HepG2 (cell line): Measurements from ENCODE around the gene GDPGP1. TPM values are rescaled to one million over a fixed set of nuclear protein-coding genes. Genes with fewer than 3 reads are reported as not detected.

Source experiments
- ATAC-seq: fragments of 200-7000 bp; cut with Tn5 transposase; 3 replicates; pipeline ENCODE4 v1.9.1; 2020; ENCODE audit warnings: mild to moderate bottlenecking, moderate library complexity
- BruUV-seq: library from RNA; stranded (reverse); fragments of 400-500 nt; replicated peaks from 2 replicates; lab custom pipeline; 2021; lab: Mats Ljungman, UMichigan
- CTCF ChIA-PET: fragments of 300-600 bp; formaldehyde crosslinking; extraction: SDS; loops from one replicate; lab custom pipeline; 2021; ENCODE audit warnings: low total read pairs, inconsistent platforms, low intra/inter-chr PET ratio; lab: Yijun Ruan, JAX
- POLR2A ChIA-PET: fragments of 350-600 bp; sonication (Branson Sonifier 250); formaldehyde crosslinking; loops from one replicate; lab custom pipeline; 2020; ENCODE audit warnings: antibody characterized with exemption, inconsistent platforms; lab: Yijun Ruan, JAX
- DNase-seq: peaks from one replicate; pipeline ENCODE4 v3.0.0-alpha.2; 2015; ENCODE audit warnings: low spot score
- FAIRE-seq: peaks from 3 replicates; lab custom pipeline; 2011; peaks lifted over from hg19 to GRCh38; lab: Jason Lieb, UNC
- H2AFZ ChIP-seq: one replicate; pipeline ENCODE4 v1.6.1; 2011; ENCODE audit warnings: low read length, inconsistent platforms
- H3K27ac ChIP-seq: fragments of 300-600 bp; 3 replicates; pipeline ENCODE4 v1.8.0; 2011; ENCODE audit warnings: mixed run types, mild to moderate bottlenecking, mixed read lengths, low read length, inconsistent platforms; ENCODE audit not compliant: insufficient read depth; ENCODE audit errors: extremely low read length
- H3K27me3 ChIP-seq, 2 experiments: fragments of 200-600 bp in 1 of 2; 2 replicates in 1 of 2; 3 replicates in 1 of 2; pipeline versions ENCODE4 v1.6.0 to v1.8.0; 2011; ENCODE audit warnings: low read length in 2 of 2, mild to moderate bottlenecking in 2 of 2, moderate library complexity in 2 of 2, inconsistent platforms in 1 of 2; ENCODE audit not compliant: insufficient read depth in 2 of 2, control insufficient read depth in 1 of 2
- H3K36me3 ChIP-seq, 2 experiments: fragments of 200-600 bp in 1 of 2; replicated peaks in 1 of 2; 2 replicates in 1 of 2; 3 replicates in 1 of 2; pipeline versions ENCODE4 v1.5.1 to v1.8.0; 2011; ENCODE audit warnings: low read length in 2 of 2, inconsistent platforms in 1 of 2; ENCODE audit not compliant: insufficient read depth in 2 of 2, control insufficient read depth in 1 of 2
- H3K4me1 ChIP-seq: 2 replicates; pipeline ENCODE4 v1.5.1; 2012; ENCODE audit warnings: low read length, inconsistent platforms; ENCODE audit not compliant: insufficient read depth
- H3K4me2 ChIP-seq: 2 replicates; pipeline ENCODE4 v1.6.0; 2011; ENCODE audit warnings: low read depth, low read length, inconsistent platforms
- H3K4me3 ChIP-seq, 3 experiments: fragments of 200-600 bp in 1 of 3; sonication (generic), shearing (Covaris generic) in 1 of 3; replicated peaks in 1 of 3; 2 replicates each; pipeline ENCODE4 v1.5.1; 2011 to 2016; ENCODE audit warnings: low read length in 3 of 3, inconsistent platforms in 2 of 3, low read depth in 2 of 3, mild to moderate bottlenecking in 2 of 3, control low read depth in 1 of 3, mixed read lengths in 1 of 3; ENCODE audit not compliant: insufficient read depth in 1 of 3
- H3K79me2 ChIP-seq: one replicate; pipeline ENCODE4 v1.6.1; 2011; ENCODE audit warnings: low read length, inconsistent platforms; ENCODE audit not compliant: insufficient read depth
- H3K9ac ChIP-seq: 2 replicates; pipeline ENCODE4 v1.6.0; 2011; ENCODE audit warnings: mild to moderate bottlenecking, low read depth, low read length, inconsistent platforms; ENCODE audit not compliant: insufficient read depth
- H3K9me3 ChIP-seq: 2 replicates; pipeline ENCODE4 v1.5.1; 2012; ENCODE audit warnings: mild to moderate bottlenecking, low read length
- H4K20me1 ChIP-seq: 2 replicates; pipeline ENCODE4 v1.6.0; 2011; ENCODE audit warnings: inconsistent platforms, mild to moderate bottlenecking, low read length, moderate library complexity; ENCODE audit not compliant: insufficient read depth
- ASH2L ChIP-seq: fragments of 300-600, 200-600 bp; sonication (generic); IDR thresholded peaks from 2 replicates; pipeline ENCODE4 v1.7.0; 2017; ENCODE audit warnings: low read depth, mild to moderate bottlenecking, moderate library complexity, mixed read lengths, low read length; ENCODE audit not compliant: insufficient read length
- ATAD3A ChIP-seq: sonication (generic); formaldehyde crosslinking; IDR thresholded peaks from 2 replicates; pipeline ENCODE4 v1.4.0; 2020; ENCODE audit warnings: missing genetic modification reagents
- HDAC6 ChIP-seq: fragments of 200-600 bp; sonication (generic); IDR thresholded peaks from 2 replicates; pipeline ENCODE4 v1.7.0; 2017; ENCODE audit warnings: mild to moderate bottlenecking, antibody characterized with exemption, low read length, low read depth
- IRX3 ChIP-seq: sonication (generic); formaldehyde crosslinking; IDR thresholded peaks from 2 replicates; pipeline ENCODE4 v1.8.1; 2023; ENCODE audit warnings: mild to moderate bottlenecking, low read depth, missing genetic modification reagents, borderline replicate concordance
- MIER2 ChIP-seq: IDR thresholded peaks from 2 replicates; pipeline ENCODE4 v1.6.1; 2016; ENCODE audit warnings: missing biosample characterization, missing genetic modification reagents
- MXD3 ChIP-seq: IDR thresholded peaks from 2 replicates; pipeline ENCODE4 v1.6.1; 2016; ENCODE audit warnings: mild to moderate bottlenecking, missing biosample characterization, missing genetic modification reagents
- NFKB2 ChIP-seq: sonication (generic); formaldehyde crosslinking; IDR thresholded peaks from 2 replicates; pipeline ENCODE4 v1.4.0; 2020; ENCODE audit warnings: missing genetic modification reagents, borderline replicate concordance
- PLRG1 ChIP-seq: fragments of 450-650 bp; conservative IDR thresholded peaks from 2 replicates; pipeline ENCODE4 v1.6.1; 2016
- RBFOX2 ChIP-seq: fragments of 200-400 bp; formaldehyde crosslinking; IDR thresholded peaks from 2 replicates; pipeline ENCODE4 v1.6.1; 2017; ENCODE audit warnings: low read depth, mild to moderate bottlenecking, low read length
- RFXANK ChIP-seq: IDR thresholded peaks from 2 replicates; pipeline ENCODE4 v1.6.1; 2016
- TAF1 ChIP-seq: sonication (generic); formaldehyde crosslinking; IDR thresholded peaks from 2 replicates; pipeline ENCODE4 v1.4.0; 2020; ENCODE audit warnings: missing genetic modification reagents
- XRCC5 ChIP-seq: fragments of 200-400 bp; formaldehyde crosslinking; optimal IDR thresholded peaks from 2 replicates; pipeline ENCODE3; 2017; ENCODE audit warnings: mild to moderate bottlenecking, low read length
- ZNF44 ChIP-seq: sonication (generic); formaldehyde crosslinking; IDR thresholded peaks from 2 replicates; pipeline ENCODE4 v1.5.1; 2020; ENCODE audit warnings: mild to moderate bottlenecking, missing genetic modification reagents
- ZNF546 ChIP-seq: sonication (generic); formaldehyde crosslinking; conservative IDR thresholded peaks from 2 replicates; pipeline ENCODE4 v1.8.1; 2023; ENCODE audit warnings: mild to moderate bottlenecking, missing genetic modification reagents
- ZNF547 ChIP-seq: sonication (generic); formaldehyde crosslinking; IDR thresholded peaks from 2 replicates; pipeline ENCODE4 v1.5.1; 2020; ENCODE audit warnings: mild to moderate bottlenecking, missing genetic modification reagents
- WGBS: methylation state at CpG from one replicate; pipeline ENCODE4 v1.1.6; 2017; ENCODE audit warnings: low lambda C conversion rate; 5-methylcytosine and 5-hydroxymethylcytosine counted together
- in situ Hi-C: cut with HindIII; loops from 2 replicates; pipeline ENCODE4 v1.10.0; 2017; ENCODE audit warnings: low pct_unique_long_range_greater_than_20kb; ENCODE audit not compliant: extremely low pct_ligation_motif_present
- intact Hi-C: fragments of 100-400 bp; cut with micrococcal nuclease; formaldehyde crosslinking; loops from one replicate; pipeline ENCODE4 v1.10.0; 2022; ENCODE audit not compliant: unreplicated experiment
- polyA plus RNA-seq, 8 experiments: library from polyadenylated mRNA; depleted of rRNA in 3 of 8; stranded (reverse) in 7 of 8; unstranded in 1 of 8; fragments of >200 nt; fragmentation: Illumina TruSeq in 4 of 8; extraction: Trizol in 4 of 8; gene quantifications; 2 replicates each; pipeline versions ENCODE4 v1.2.1 to v1.2.3, GENCODE V29; 2011 to 2016; ENCODE audit warnings: low read depth in 4 of 8, missing spikeins in 1 of 8, mixed read lengths in 1 of 8; ENCODE audit not compliant: insufficient read depth in 1 of 8
- total RNA-seq, 5 experiments: library from RNA; depleted of rRNA; stranded (reverse); fragments of >200 nt; fragmentation: Illumina TruSeq; extraction: Trizol; gene quantifications; 2 replicates each; pipeline ENCODE4 v1.2.3, GENCODE V29; 2016; ENCODE audit warnings: low read depth in 1 of 5
- TF ChIP-seq, protein P1 (sequence below): sonication (generic); formaldehyde crosslinking; IDR thresholded peaks from 2 replicates; pipeline ENCODE4 v1.4.0; 2020; ENCODE audit warnings: mild to moderate bottlenecking, missing genetic modification reagents
- TF ChIP-seq, protein P2 (sequence below): sonication (generic); formaldehyde crosslinking; IDR thresholded peaks from 2 replicates; pipeline ENCODE4 v1.4.0; 2020; ENCODE audit warnings: missing genetic modification reagents, borderline replicate concordance

The GDPGP1 gene
- total and polyA plus RNA-seq, 2 of the 13 experiments (the other 11 are each of a cell fraction or from before 2014, with no cell fraction given), result 1.5 to 4.3 TPM

GRCh38 chr15:90225504-90226234, 8.3 kb upstream of the GDPGP1 start (continued):
- no peak for TF ChIP-seq IRX3
- TF ChIP-seq RFXANK (CRISPR knock-in tag), result no peak

DNA sequence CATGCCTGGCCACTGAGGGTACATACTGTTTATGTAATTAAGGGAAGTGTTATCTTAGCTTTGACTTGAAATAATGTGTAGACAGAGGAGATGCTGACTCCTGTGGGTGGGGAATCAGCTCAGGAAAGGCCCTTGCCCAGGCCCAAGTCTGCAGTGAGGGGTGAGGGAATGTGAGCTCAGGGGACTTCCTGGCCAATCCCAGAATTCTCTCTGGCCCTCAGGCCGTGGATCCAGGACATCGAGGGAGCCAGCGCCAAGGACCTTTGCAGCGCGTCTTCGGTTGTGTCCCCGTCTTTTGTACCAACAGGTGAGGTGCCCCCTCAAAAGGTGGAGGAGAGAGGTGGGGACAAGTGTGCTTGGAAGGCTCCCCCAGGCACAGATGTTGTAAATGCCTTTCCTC, 6.7 kb upstream of the GDPGP1 start:
- H2AFZ ChIP-seq, result no peak overlapping the region
- H4K20me1 ChIP-seq, result no peaks in the 10 kb centered on the region
- H3K27me3 ChIP-seq, result no peaks in the 10 kb centered on the region
- no TSS peak for BruUV-seq
- H3K9me3 ChIP-seq, result no peaks in the 10 kb centered on the region
- H3K27ac ChIP-seq, result no peak overlapping the region
- H3K4me3 ChIP-seq, result no peak overlapping the region
- peaks cover 21 to 69% of the 10 kb centered on the region in 2 experiments for H3K36me3 ChIP-seq
- in situ Hi-C loops (no loop called here), intact Hi-C loops (no loop called here)
- no peak for FAIRE-seq
- no peak overlapping the region for H3K9ac ChIP-seq
- peaks cover 12% of the 10 kb centered on the region for H3K4me1 ChIP-seq
- DNase-seq, result no peak
- ATAC-seq, result no peak
- H3K4me2 ChIP-seq, result no peak overlapping the region
- 100% methylated on average over 3 of the region's 7 CpGs for WGBS
- POLR2A ChIA-PET, result no interaction called here
- CTCF ChIA-PET, result no interaction called here
- peaks cover 4% of the 10 kb centered on the region for H3K79me2 ChIP-seq
- TF ChIP-seq ATAD3A (no peak), ZNF546 (CRISPR knock-in tag) (no peak), MIER2 (no peak), XRCC5 (no peak), HDAC6 (no peak), ASH2L (no peak), RBFOX2 (no peak), PLRG1 (no peak), ZNF44 (no peak), NFKB2 (CRISPR knock-in tag) (no peak), ZNF547 (CRISPR knock-in tag) (no peak), MXD3 (no peak), TAF1 (CRISPR knock-in tag) (no peak)
- TF ChIP-seq, protein P1, sequence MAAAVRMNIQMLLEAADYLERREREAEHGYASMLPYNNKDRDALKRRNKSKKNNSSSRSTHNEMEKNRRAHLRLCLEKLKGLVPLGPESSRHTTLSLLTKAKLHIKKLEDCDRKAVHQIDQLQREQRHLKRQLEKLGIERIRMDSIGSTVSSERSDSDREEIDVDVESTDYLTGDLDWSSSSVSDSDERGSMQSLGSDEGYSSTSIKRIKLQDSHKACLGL (CRISPR knock-in tag), result no peak
- TF ChIP-seq, protein P2, sequence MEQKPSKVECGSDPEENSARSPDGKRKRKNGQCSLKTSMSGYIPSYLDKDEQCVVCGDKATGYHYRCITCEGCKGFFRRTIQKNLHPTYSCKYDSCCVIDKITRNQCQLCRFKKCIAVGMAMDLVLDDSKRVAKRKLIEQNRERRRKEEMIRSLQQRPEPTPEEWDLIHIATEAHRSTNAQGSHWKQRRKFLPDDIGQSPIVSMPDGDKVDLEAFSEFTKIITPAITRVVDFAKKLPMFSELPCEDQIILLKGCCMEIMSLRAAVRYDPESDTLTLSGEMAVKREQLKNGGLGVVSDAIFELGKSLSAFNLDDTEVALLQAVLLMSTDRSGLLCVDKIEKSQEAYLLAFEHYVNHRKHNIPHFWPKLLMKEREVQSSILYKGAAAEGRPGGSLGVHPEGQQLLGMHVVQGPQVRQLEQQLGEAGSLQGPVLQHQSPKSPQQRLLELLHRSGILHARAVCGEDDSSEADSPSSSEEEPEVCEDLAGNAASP (CRISPR knock-in tag), result no peak
